ENCODE data around the gene RASAL2. TPM values are rescaled to one million over a fixed set of nuclear protein-coding genes. Genes with fewer than 3 reads are reported as not detected.

The RASAL2 gene
- total RNA-seq, 2 experiments from 2014 or later: not detected

- no peaks in the 10 kb centered on the region for H3K4me1 Mint-ChIP-seq (ENCODE audit: low read depth)
Measured at GRCh38 chr1:178267646-178268094, 173.8 kb downstream of the RASAL2 start.

DNA sequence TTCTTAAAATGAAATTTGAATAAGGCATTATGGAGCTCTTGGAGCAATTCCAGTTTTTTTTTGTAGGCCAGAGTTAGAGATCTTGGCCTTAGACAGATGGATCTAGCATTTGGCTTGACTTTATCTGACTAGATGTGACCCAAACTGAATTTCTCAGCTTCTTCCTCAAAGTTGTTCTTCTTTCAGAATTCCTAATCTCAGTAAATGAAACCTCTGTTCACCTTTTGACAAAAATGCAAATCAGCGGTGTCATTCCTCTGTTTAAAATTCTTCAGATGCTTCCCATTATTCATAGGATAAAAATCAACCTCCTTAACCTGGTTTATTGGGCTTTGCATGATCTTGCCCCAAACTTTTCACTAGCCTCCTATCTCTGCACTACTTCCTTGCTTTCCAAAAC is 177.6 kb downstream of the RASAL2 start:
- intact Hi-C loops (cut with micrococcal nuclease): no loop called here
- Mint-ChIP-seq H3K27me3 (no peaks in the 10 kb centered on the region), H3K4me1 (ENCODE audit: low read depth) (no peaks in the 10 kb centered on the region), H3K9me3 (no peaks in the 10 kb centered on the region), H3K36me3 (no peaks in the 10 kb centered on the region), H3K4me3 (no peak overlapping the region), H3K27ac (no peak overlapping the region)
- POLR2A ChIA-PET: no interaction called here
- CTCF ChIA-PET: interaction anchor here (1.9 kb wide), 1 partner anchor 29 kb away, joined by 6 read pairs; no protein-coding TSS in a partner anchor
- DNase-seq: no peak

More at GRCh38 chr1:178267646-178268094, 173.8 kb downstream of the RASAL2 start:
- Mint-ChIP-seq H3K4me3 (no peak overlapping the region), H3K27ac (no peak overlapping the region), H3K9me3 (no peaks in the 10 kb centered on the region), H3K27me3 (no peaks in the 10 kb centered on the region), H3K36me3 (no peaks in the 10 kb centered on the region)
- DNase-seq: no peak
- CTCF ChIA-PET: no interaction called here
- intact Hi-C loops (cut with micrococcal nuclease): no loop called here
- POLR2A ChIA-PET: no interaction called here

DNA sequence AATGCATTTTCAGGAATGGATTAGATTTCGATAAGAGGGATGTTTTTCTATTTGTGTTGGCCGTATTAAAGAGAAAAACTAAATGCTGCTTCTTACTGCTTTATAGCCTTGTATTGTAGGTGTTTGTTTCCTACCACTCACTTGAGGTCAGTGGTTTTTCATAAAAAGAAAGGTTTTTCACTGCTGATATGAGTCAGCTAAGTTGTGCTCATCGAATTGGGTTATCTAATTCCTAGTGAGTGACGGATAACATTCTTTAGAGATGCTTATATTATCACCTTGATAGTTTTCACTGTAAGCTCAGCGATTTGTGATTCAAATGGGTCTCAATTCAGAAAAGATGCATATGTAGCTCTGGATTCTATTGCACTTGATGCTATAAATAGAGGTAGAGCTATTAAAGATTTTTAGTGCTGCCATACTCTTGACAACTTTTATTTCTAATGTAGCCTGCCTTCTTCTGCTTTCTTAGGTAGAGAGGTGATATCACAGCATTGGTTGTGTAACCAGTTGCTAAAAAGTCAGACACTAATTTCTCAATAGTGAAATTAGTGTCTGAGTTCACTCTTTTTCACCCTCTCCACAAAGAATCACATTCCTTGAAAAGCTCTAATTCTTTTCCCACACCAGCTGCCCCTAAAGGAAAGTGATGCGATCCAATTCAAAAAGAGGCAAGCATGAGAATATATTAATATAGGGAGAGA is 180.0 kb downstream of the RASAL2 start:
- DNase-seq: no peak
- no peak overlapping the region for H3K27ac Mint-ChIP-seq
- ChIA-PET POLR2A (no interaction called here), CTCF (no interaction called here)
- H3K4me3 Mint-ChIP-seq: no peak overlapping the region
- no peaks in the 10 kb centered on the region for H3K36me3 Mint-ChIP-seq
- H3K4me1 Mint-ChIP-seq (ENCODE audit: low read depth): no peaks in the 10 kb centered on the region
- intact Hi-C loops (cut with micrococcal nuclease): no loop called here
- H3K9me3 Mint-ChIP-seq: no peaks in the 10 kb centered on the region
- no peaks in the 10 kb centered on the region for H3K27me3 Mint-ChIP-seq

DNA sequence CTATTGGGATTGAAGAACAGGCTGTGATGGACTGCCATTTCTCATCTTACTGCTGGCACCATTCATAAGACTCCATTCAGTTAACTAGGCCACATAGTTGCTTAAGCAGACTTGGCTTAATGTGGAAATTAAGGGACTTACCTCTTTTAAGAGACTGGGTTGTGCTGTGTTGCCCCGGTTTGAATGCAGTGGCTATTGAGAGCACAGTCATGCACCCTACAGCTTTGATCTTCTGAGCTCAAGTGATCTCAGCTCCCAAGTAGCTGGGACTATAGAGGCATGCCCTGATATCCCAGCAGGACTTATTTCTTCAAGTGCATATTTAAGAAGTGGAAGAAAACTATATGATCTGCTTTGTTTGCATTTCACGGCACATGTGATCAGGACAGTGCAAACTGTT is 181.1 kb downstream of the RASAL2 start:
- H3K4me1 Mint-ChIP-seq (ENCODE audit: low read depth): no peaks in the 10 kb centered on the region
- CTCF ChIA-PET: interaction anchor here (1.0 kb wide), 1 partner anchor 329 kb away, joined by 4 read pairs; no protein-coding TSS in a partner anchor
- intact Hi-C loops (cut with micrococcal nuclease): no loop called here

DNA sequence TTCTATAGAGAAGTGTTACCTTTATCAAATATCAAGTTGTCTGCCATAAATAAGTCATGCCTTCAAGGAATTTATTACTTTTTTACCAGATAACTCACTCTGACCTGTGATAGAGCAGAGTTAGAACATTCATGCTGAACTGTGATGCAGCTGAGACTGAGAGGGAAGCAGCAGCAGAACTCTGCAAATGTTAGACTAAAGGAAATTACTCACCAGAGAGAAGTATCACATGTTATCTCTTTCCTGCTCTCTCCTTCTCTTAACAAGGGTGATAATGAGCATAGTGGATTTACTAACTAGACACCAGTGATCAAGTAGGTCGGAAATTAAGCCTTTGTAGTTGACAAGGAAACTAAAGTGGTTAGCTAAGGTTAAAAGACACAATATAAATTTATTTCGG is 181.6 kb downstream of the RASAL2 start:
- H3K4me3 Mint-ChIP-seq: no peak overlapping the region
- ChIA-PET CTCF (interaction anchor here (1.0 kb wide), 1 partner anchor 330 kb away, joined by 4 read pairs; no protein-coding TSS in a partner anchor), POLR2A (no interaction called here)
- no peaks in the 10 kb centered on the region for H3K36me3 Mint-ChIP-seq
- no peak overlapping the region for H3K27ac Mint-ChIP-seq
- H3K9me3 Mint-ChIP-seq: no peaks in the 10 kb centered on the region
- DNase-seq: no peak
- H3K27me3 Mint-ChIP-seq: no peaks in the 10 kb centered on the region
- intact Hi-C loops (cut with micrococcal nuclease): no loop called here
- H3K4me1 Mint-ChIP-seq (ENCODE audit: low read depth): no peaks in the 10 kb centered on the region

More for the DNA sequence above, 181.1 kb downstream of the RASAL2 start:
- Mint-ChIP-seq H3K27ac (no peak overlapping the region), H3K9me3 (no peaks in the 10 kb centered on the region), H3K27me3 (no peaks in the 10 kb centered on the region), H3K4me3 (no peak overlapping the region), H3K36me3 (no peaks in the 10 kb centered on the region)
- POLR2A ChIA-PET: no interaction called here
- no peak for DNase-seq

DNA sequence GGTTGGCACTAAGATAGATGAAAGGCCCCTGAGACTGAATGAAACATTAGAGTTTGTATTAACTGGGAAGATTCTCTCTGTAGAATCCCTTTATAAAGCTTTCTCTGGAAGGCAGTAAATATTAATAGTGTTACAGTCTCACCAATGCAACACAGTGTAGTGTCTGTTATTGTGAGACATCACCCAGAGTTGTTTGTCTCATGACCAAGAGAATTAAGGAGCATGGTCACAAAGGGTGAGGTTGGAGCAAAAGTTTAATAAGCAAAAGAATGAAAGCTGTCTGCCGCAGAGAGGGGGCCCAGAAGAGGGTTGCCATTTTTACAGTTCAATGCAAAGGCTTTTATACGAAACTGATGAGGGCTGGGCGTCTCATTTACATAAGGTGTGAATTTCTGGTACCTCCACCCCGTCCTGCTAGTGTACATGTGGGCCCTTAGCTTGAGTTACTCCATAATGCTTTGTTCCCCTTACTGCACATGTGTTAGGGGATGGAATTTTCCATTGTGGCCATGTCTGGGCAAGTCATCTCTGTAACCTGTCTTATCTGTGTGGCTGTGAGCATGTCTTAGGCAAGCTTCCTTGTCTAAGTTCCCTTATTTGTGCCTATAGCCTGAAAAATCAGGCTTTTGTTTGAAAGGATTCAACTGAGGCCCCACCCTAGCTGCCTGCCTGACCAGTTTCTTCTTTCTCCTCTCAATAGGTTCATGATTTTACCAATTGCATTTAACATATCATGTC is 184.1 kb downstream of the RASAL2 start:
- H3K4me3 Mint-ChIP-seq: no peak overlapping the region
- H3K27ac Mint-ChIP-seq: no peak overlapping the region
- CTCF ChIA-PET: no interaction called here
- intact Hi-C loops (cut with micrococcal nuclease): no loop called here
- DNase-seq: no peak
- POLR2A ChIA-PET: no interaction called here
- H3K27me3 Mint-ChIP-seq: no peaks in the 10 kb centered on the region
- no peaks in the 10 kb centered on the region for H3K36me3 Mint-ChIP-seq
- H3K9me3 Mint-ChIP-seq: no peaks in the 10 kb centered on the region
- H3K4me1 Mint-ChIP-seq (ENCODE audit: low read depth): no peaks in the 10 kb centered on the region

- Mint-ChIP-seq H3K4me1 (ENCODE audit: low read depth) (no peaks in the 10 kb centered on the region), H3K9me3 (no peaks in the 10 kb centered on the region), H3K36me3 (no peaks in the 10 kb centered on the region), H3K27ac (no peak overlapping the region), H3K27me3 (no peaks in the 10 kb centered on the region), H3K4me3 (no peak overlapping the region)
- ChIA-PET POLR2A (no interaction called here), CTCF (no interaction called here)
- intact Hi-C loops (cut with micrococcal nuclease): no loop called here
- no peak for DNase-seq
Measured at GRCh38 chr1:178278916-178279686, 185.2 kb downstream of the RASAL2 start.

- Mint-ChIP-seq H3K9me3 (no peaks in the 10 kb centered on the region), H3K4me3 (no peak overlapping the region), H3K36me3 (no peaks in the 10 kb centered on the region), H3K27me3 (no peaks in the 10 kb centered on the region), H3K27ac (no peak overlapping the region), H3K4me1 (ENCODE audit: low read depth) (no peaks in the 10 kb centered on the region)
- POLR2A ChIA-PET: no interaction called here
- intact Hi-C loops (cut with micrococcal nuclease): no loop called here
- DNase-seq: no peak
- CTCF ChIA-PET: no interaction called here
Measured at GRCh38 chr1:178282949-178283367, 189.1 kb downstream of the RASAL2 start.

DNA sequence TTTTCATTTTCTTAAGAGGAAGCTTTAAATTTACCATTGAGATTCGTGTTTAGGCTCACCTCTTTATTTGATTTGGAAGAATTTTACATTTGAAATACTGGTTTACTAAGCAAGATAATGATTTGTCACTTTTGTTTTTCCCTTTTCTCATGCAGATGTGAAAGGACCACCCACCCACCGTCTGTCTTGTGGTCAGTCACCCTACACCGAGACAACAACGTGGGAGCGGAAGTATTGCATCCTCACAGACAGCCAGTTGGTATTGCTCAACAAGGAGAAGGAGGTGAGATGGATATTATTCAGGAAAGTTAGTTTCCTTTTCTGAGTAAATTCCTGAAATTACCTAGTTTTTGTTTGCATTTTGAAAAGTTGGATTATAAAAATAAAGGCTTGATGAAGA is 189.5 kb downstream of the RASAL2 start:
- no peak overlapping the region for H3K27ac Mint-ChIP-seq

GRCh38 chr1:178284058-178284457 is 190.2 kb downstream of the RASAL2 start:
- Mint-ChIP-seq H3K4me1 (ENCODE audit: low read depth) (no peaks in the 10 kb centered on the region), H3K9me3 (no peaks in the 10 kb centered on the region), H3K4me3 (no peak overlapping the region), H3K27me3 (no peaks in the 10 kb centered on the region), H3K27ac (no peak overlapping the region), H3K36me3 (no peaks in the 10 kb centered on the region)
- ChIA-PET POLR2A (no interaction called here), CTCF (no interaction called here)
- no peak for DNase-seq
- intact Hi-C loops (cut with micrococcal nuclease): no loop called here

More for the DNA sequence above, 189.5 kb downstream of the RASAL2 start:
- DNase-seq: no peak
- CTCF ChIA-PET: no interaction called here
- Mint-ChIP-seq H3K9me3 (no peaks in the 10 kb centered on the region), H3K27me3 (no peaks in the 10 kb centered on the region), H3K36me3 (no peaks in the 10 kb centered on the region), H3K4me1 (ENCODE audit: low read depth) (no peaks in the 10 kb centered on the region), H3K4me3 (no peak overlapping the region)
- POLR2A ChIA-PET: no interaction called here
- intact Hi-C loops (cut with micrococcal nuclease): no loop called here

DNA sequence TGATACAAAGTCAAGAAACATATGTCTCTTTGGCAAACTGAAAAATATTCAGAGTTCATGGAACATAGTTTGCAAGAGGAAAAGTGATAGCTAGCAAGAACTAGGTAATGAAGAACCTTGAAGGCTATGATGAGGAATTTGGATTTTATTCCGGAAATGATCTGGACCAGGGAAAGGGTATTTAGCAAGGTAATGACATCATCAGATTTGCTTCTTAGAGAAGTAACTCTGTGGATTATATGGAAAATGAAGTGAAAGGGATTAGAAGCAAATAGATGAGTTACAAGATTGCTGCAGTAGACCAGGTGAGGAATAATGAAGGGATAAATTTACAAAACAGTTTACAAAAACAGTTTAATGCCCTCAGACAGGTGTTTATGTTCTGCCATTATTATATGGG is 197.3 kb downstream of the RASAL2 start:
- Mint-ChIP-seq H3K9me3 (no peaks in the 10 kb centered on the region), H3K27ac (no peak overlapping the region), H3K4me3 (no peak overlapping the region), H3K4me1 (ENCODE audit: low read depth) (no peaks in the 10 kb centered on the region), H3K27me3 (peaks cover 1% of the 10 kb centered on the region), H3K36me3 (no peaks in the 10 kb centered on the region)
- ChIA-PET POLR2A (no interaction called here), CTCF (no interaction called here)
- intact Hi-C loops (cut with micrococcal nuclease): no loop called here
- DNase-seq: no peak

DNA sequence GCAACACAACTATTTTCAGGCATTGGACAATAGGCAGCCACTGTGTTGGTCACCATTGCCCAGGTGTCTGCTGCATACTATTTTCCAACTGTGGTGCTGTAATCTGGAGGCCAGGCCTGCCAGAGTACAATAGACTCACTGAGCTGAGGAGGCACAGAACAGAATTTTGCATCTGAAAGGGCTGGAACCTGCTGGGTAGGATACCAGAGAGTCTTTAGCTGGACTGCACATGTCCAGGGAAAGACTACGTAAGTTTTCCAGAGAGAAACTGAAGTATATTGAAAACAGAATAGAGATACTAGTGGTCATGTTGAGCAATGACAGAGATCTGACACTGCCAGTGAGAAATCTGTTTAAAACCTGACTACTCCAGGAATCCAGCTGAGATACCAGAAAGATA is 200.8 kb downstream of the RASAL2 start:
- no peak overlapping the region for H3K4me3 Mint-ChIP-seq
- H3K27ac Mint-ChIP-seq: no peak overlapping the region
- CTCF ChIA-PET: interaction anchor here (1.4 kb wide), 1 partner anchor 16 kb away, joined by 3 read pairs; no protein-coding TSS in a partner anchor
- DNase-seq: no peak
- POLR2A ChIA-PET: no interaction called here
- intact Hi-C loops (cut with micrococcal nuclease): no loop called here
- H3K36me3 Mint-ChIP-seq: no peaks in the 10 kb centered on the region
- no peaks in the 10 kb centered on the region for H3K9me3 Mint-ChIP-seq
- H3K4me1 Mint-ChIP-seq (ENCODE audit: low read depth): no peaks in the 10 kb centered on the region
- peaks cover 1% of the 10 kb centered on the region for H3K27me3 Mint-ChIP-seq

Measured in activated CD4-positive, alpha-beta memory T cell treated with anti-CD3 and anti-CD28 coated beads for 36 hours (primary cell).